Nucleus accumbens (tissue), 56 donors: Measurements from ENCODE around the gene FOSB.

Source experiments
- DNase-seq, 56 donors: peaks; one replicate each; lab custom pipeline; 2025; lab: John Stamatoyannopoulos, UW

The FOSB gene

DNA sequence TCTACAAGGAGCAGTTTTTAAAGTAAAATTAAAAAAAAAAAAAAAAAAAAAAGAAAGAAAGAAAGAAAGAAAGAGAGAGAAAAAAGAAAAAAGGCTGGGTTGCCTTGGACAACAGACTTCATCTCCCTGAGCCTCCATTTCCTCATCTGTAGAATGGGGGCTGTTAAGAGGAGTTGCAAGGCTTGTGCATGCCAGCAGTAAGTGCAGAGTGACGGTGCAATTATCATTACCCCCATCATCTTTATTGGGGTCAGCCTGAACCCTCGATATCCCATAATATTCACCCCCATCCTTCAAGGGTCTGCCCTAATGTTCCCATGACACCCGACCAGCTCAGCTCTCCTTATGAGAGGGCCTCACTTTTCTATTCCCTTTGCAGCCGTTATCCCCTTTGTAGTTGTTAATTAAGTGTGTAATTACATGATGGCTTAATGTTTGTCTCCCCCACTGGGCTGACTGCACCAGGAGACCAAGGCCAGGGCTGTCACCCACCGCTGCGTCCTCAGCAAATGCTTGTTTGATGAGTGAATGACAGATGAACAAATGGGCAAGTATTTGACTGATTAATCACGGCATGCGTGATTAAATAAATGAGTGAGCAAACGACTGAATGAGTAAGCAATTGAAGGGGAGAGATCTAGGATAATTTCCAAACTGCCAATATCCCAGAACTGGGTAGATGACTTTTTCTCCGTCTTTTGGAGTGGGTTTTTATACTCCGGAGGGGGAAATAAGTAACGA is 10.1 kb downstream of the FOSB start:
- peak in 7 of 56 donors; percentile 13 to 57 (median 48) for DNase-seq

DNA sequence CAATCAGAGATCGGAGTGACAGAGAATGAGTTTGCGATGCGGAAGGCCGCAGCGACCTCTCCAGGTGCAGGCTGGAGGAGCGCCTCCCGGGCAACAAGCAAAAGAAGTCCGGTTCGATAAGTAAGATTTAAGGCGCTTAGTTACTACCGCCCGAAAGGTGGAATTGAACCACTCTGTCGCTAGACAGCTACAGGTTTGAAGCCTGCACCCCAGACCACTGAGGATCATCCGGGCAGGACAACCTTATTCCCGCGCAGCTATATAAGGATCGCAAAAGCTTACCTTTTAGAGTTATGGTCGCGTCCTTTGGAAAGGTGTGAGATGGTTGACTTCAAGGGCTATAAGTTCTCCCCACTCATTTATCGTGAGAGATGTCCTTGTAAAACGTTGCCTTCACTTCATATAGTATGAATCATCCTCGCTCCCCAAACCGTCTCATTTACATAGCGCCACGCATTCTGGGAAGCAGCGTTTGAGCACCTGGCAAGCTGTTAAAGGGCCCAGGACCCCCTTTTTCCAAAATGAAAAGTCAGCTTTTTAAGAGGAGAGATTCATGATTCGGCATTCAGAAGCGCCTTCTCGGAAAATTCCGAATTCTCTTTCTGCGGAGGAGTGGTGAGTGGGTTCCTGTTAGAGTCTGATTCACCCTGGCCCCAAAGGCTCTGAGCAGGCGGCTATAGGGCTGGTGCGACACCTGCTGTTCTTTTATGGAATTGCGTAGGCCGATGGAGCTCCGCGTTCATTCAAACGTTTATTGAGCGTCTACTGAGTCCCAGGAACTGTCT is 10.8 kb downstream of the FOSB start:
- peak in 55 of 56 donors; percentile 21 to 95 (median 80) for DNase-seq

DNA sequence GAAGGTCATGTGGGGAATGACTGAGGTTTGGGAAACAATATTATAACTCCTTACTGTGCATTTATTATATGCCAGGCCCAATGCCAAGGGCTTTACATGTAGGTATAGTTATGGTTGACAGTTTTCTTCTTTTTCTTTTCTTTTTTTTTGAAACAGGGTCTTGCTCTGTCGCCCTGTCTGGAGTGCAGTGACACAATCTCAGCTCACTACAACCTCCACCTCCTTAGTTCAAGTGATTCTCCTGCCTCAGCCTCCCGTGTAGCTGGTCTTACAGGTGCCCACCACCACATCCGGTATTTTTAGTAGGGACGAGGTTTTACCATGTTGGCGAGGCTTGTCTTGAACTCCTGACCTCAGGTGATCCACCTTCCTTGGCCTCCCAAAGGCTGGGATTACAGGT is 15.2 kb downstream of the FOSB start:
- no peak for DNase-seq

DNA sequence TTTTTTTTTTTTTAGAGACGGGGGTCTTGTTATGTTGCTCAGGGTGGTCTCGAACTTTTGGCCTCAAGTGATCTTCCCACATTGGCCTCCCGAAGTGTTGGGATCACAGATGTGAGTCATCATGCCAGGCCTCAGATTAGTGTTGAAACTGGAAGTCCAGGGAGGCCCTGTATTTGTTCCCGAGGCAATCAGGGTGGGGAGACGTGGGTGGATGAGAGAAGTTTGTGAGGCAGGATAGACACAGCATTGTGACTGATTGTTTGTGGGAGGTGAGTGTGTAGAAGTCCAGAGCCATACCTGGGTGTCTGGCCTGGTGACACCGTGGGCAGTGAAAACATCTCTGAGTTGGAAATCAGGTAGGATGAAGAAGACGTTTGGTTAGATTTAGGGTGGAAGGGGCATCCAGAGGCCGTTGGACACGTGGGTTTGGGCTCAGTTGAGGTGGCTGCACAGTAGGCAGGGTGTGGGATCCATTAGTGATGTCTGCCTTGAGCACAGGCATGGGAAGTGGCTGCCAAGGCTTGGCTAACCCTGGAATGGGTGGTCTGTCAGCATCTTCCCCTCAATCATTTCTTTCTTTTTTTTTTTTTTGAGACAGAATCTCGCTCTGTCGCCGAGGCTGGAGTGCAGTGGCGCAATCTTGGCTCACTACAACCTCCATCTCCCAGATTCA is 16.6 kb downstream of the FOSB start:
- no peak for DNase-seq

DNA sequence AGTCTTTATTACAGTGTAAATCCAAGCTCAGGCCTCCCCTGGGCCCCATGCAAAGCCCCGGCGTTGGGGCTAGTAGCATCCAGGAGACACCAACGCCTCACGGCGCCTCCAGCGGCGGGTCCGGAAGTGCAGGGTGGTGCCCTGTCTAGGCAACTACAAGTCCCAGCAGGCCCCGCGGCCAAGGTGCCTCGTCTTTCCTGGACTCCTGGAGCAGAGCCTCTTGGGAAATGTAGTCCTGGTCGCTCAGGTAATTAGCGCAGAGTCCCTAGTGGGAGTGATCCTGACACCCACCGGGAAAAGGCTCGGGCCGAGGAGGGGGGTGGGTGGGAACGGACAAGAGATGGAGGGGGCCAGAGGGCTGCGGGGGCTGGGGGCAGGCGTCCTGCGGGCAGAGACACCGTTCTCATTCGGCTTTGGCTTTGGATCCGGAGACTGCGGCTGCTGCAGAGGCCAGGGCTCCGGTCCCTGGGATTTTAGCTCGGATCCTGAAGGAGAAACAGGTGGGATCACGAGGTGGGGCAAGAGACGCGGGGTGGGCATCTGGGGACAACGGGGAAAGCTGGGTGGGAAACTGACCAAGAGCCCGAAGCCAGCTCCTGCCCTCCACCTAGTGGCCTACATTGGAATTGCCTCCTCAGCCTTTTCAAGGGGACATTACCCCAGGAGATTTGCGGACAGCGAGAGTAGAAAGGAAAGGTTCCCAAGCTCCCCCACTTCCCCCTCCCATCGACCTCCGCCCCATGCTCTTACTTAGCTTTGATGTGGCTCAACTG is 17.7 kb downstream of the FOSB start:
- peak; percentile 72 to 98 (median 89) for DNase-seq

DNA sequence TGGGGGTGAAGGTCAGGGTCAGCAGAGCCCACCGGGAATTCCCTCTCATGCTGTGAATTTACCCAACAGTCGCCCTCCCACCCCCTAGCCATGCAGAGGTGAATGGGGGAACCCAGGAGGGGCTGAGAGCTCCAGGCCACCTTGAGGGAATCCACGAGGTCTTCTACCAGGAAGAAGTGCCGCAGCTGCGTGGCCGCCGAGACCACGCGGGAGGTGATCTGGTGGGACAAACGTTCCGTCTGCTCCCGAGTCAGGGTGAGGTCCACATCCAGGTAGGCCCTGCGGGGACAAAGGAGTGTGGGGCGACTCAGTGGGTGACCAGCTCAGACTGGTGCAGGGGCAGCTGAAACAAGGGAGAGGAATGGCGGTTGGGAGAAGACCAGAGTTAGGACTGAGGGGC is 20.9 kb downstream of the FOSB start:
- no peak for DNase-seq

DNA sequence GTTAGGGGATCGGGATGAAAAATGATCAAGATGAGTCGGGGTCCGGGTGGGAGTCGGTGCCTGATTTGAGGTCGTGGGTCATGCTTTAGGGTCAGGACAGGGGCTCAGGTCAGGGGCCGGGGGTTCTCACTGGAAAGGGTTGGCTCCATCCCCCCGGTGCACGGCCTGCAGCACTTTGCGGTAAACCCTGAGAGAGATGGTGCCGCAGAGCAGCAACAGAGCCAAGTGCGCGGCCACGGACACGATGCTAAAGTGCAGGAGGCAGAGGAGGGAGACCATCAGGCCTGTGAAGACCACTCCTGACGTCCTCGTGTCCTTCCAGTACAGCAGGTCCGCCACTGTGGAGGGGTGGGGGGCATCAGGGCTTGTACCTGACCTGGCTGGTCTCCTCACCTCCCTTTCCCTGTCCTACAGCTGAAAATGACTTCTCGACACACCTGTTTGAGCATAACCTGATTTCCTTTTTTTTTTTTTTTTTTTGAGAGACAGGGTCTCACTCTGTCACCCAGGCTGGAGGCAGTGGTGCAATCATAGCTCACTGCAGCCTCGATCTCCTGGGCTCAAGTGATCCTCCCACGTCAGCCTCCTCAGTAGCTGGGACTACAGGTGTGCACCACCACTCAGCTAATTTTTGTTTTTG is 21.5 kb downstream of the FOSB start:
- no peak for DNase-seq

DNA sequence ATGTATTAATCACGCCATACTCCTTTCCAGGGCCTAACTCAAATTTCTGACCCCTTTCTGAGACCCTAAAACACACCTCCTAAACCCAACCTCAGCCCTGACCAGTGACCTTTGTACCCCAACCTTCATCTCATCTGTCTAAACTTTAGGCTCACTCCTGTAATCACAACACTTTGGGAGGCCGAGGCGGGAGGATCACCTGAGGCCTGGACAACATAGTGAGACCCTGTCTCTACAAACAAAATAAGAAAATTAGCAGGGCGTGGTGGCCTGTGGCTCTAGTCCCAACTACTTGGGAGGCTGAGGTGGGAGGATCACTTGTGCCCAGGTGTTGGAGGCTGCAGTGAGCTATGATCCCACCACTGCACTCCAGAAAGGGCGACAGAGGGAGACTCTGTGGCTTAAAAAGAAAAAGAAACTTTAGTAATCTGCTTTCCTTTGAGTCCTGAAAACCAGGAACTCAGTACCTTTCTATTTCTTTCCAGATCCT is 24.4 kb downstream of the FOSB start:
- DNase-seq, result no peak

DNA sequence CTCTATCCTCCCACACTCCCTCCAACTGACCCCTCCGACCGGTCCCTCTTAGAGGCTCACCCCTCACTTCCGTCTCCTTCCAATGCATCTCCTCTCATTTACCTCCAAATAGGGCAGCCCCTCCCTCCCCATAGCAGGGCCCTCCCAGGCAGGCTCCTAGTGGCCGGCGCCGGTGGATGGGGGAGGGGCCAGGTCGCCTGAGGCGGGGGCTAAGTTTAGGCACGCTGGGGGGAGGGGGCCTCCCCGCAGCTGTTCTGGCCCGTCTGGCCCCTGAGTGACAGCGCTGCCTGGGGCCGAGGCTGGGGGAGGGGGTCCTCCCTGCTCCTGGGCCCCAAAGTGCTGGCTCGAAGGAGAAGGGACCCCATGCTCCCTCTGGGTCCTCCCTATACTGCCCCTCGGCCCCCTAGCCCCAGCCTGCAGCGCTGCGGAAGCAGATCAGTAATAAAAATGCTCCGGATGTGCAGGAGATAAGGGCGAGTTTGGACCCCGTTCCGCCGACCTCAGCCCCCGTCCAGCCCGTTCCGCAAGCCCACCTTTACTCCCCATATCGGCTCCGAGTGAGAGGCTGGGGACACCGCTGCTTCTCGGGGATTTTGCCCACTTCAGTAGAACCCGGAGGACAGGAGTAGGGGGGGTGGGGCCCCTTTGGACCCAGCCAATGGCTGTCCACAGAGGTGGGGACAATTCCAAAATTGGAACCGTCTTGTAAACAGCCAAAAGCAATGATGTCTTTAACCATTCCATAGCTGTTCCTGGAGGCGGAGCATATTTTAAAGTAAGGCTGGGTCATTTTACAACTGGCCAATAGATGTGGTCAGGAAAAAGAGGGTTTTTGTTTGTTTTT is 25.1 kb downstream of the FOSB start:
- DNase-seq, result peak in 3 of 56 donors; percentile 18 to 34 (median 21)

DNA sequence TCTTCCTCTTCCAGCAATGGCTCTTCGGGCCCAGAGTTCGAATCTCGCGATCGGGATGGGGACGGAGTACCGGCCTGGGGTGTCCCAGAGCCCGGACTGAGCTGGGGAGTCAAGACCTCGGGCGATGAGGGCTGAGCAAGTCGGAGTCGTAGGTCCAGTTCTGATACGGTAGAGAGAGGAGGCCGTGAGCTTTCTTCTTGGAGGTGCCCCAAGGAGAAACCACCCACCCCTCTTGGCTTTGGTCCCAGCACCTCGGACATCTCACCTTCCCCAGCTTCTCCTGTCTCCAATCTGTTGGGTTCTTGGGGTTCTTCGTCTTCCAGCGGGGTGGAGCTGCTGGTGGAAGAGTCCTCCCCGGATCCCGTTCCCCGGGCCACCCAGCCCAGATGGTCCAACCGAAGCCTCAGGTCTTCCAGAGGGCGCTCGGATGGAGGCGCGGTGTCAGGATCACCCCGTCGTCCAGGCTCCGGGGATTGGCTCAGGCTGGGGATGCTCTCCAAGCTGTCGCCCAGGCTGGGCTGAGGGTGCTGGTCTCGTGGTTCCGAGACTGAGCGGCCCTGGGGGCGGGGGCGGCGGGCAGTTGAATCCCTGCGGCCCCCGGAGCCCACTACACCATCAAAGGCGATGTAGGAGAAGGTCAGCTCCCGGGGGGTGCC is 26.6 kb downstream of the FOSB start:
- no peak for DNase-seq

DNA sequence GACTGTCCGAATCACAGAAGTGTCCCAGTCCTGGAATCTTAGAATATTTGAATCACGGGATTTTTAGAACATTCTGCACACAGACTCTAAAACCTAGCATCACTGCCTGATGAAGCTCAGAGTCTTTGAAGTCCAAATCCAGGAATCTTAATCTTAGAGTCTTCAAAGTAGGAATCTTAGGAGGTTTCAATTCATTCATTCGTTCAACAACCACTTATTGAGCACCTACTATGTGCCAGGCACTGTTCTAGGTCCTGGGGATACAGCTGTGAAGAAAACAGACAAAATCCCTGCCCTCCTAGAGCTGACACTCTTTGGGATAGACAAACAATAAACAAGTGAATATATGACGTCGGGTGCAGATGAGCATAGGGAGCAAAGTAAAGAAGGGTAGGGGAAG is 27.4 kb downstream of the FOSB start:
- DNase-seq, result no peak

DNA sequence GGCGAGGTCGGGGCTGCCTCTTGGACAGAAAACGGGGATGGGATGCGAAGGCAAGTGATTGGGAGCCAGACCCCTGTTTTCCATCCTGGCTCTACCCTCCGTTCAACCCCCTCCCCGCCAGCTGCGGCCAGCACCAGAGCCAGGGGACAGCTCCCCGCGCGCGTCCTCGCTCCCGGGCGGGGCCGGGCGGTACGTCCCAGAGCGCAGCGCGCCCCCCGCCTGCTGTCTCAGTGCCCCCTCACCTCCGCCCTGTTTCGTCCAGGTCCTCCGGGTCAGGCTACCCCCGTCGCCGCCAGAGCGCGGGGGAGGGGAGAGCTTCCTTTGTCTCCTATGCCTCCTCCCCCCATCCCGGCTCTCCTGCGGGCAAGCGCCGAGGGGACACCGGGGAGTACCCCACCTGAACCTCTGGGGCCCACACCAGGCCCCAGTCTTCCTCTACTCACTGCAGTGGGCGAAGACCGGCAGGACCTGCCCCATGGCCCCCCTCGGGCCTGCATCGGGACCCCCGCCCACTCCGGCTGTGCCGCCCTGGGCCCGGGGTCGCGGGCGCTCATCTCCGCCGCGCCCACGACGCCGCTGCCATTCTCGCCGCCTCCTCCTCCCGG is 28.7 kb downstream of the FOSB start:
- DNase-seq, result peak in 10 of 56 donors; percentile 9 to 71 (median 30)

DNA sequence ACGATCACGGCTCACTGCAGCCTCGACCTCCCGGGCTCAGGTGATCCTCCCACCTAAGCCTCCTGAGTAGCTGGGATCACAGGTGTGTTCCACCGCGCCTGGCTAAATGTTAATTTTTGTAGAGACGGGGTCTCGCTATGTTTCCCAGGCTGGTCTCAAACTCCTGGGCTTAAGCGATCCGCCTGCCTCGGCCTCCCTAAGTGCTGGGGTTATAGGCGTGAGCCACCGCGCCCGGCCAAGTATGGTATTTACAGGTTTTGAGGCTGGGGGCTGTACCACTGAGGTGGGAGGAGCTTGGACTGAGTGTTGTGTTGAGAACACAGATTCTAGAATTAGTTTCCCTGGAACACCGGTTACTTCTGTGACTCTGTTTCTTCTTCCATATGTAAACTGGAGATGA is 30.0 kb downstream of the FOSB start:
- no peak for DNase-seq

DNA sequence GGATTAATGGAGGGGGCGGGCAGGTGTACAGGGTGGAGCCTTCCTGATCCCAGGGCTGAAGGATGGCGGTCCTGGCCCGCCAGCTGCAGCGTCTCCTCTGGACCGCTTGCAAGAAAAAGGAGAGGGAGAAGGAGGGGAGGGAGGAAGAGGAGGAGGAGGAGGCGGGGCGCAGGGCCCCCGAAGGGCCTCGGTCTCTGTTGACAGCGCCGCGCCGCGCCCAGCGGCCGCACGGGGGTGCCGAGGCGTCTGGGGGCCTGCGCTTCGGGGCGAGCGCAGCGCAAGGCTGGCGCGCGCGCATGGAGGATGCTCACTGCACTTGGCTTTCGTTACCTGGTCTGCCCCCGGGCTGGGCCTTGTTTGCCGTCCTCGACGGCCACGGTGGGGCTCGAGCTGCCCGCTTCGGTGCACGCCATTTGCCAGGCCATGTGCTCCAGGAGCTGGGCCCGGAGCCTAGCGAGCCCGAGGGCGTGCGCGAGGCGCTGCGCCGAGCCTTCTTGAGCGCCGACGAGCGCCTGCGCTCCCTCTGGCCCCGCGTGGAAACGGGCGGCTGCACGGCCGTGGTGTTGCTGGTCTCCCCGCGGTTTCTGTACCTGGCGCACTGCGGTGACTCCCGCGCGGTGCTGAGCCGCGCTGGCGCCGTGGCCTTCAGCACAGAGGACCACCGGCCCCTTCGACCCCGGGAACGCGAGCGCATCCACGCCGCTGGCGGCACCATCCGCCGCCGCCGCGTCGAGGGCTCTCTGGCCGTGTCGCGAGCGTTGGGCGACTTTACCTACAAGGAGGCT is 30.8 kb downstream of the FOSB start, which contains the start of gene PPM1N:
Gene PPM1N, plus strand, starts transcription at position 33 of the 785 bp plus-strand sequence. Its CDS starts 30 bp downstream, at position 63.
- peak in 8 of 56 donors; percentile 3 to 25 (median 15) for DNase-seq

DNA sequence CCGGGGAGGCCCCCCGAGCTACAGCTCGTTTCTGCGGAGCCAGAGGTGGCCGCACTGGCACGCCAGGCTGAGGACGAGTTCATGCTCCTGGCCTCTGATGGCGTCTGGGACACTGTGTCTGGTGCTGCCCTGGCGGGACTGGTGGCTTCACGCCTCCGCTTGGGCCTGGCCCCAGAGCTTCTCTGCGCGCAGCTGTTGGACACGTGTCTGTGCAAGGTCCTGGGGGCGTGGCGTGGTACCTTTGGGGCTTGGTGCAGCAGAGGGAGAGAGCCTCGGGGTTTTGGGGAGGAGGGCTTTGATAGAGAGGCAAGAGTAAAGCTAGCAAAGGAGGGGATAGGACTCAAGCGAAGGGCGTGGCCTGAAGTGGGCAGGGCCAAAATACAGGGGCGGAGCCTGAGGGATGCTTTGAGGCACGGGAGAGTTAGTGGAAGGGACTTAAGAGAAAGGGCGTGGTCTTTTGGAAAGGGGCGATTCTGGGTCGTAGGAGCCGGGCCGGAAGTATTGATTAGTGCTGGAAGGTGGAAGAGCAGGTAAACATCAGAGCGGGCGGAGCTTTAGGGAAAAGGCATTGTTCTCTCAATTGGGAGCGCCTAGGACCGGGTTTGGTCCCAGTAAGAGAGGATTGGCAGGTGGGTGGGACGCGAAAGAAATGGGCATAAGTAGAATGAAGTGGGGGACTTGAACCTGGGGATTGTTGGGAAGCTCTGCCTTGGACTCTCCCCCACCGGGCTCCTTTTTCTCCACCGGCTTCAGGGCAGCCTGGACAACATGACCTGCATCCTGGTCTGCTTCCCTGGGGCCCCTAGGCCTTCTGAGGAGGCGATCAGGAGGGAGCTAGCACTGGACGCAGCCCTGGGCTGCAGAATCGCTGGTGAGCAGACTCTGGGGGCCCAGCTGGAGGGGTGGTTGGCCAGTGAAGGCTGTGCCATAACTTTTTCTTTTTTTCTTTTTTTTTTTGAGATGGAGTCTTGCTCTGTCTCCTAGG is 31.7 kb downstream of the FOSB start:
- DNase-seq, result peak in 9 of 56 donors; percentile 1 to 61 (median 9)
